Fibroblast of the aortic adventitia (primary cell): Measurements from ENCODE around the gene ARRB1. TPM values are rescaled to one million over a fixed set of nuclear protein-coding genes. Genes with fewer than 3 reads are reported as not detected.

ENCODE experiments used
- DNase-seq: peaks from one replicate; pipeline ENCODE4 v3.0.0-alpha.2; 2010; ENCODE audit warnings: low read depth
- H3K4me3 ChIP-seq: 2 replicates; pipeline ENCODE4 v1.5.1; 2011; ENCODE audit warnings: low read depth, mild to moderate bottlenecking, control low read depth, low read length, moderate library complexity
- total RNA-seq: library from RNA; depleted of rRNA; stranded (reverse); fragments of >200 nt; gene quantifications from 2 replicates; pipeline ENCODE4 v1.2.3, GENCODE V29; 2012; ENCODE audit warnings: low replicate concordance
- TF ChIP-seq, protein P1 (sequence below): IDR thresholded peaks from 2 replicates; pipeline ENCODE4 v1.5.1; 2011; ENCODE audit warnings: mild to moderate bottlenecking, low read length, control low read depth, inconsistent platforms; ENCODE audit not compliant: insufficient read depth

The ARRB1 gene
- total RNA-seq, 1 donor = 36.3 TPM

GRCh38 chr11:75326439-75326810 lies 25.0 kb downstream of the ARRB1 start:
- DNase-seq = no peak
- TF ChIP-seq, protein P1, sequence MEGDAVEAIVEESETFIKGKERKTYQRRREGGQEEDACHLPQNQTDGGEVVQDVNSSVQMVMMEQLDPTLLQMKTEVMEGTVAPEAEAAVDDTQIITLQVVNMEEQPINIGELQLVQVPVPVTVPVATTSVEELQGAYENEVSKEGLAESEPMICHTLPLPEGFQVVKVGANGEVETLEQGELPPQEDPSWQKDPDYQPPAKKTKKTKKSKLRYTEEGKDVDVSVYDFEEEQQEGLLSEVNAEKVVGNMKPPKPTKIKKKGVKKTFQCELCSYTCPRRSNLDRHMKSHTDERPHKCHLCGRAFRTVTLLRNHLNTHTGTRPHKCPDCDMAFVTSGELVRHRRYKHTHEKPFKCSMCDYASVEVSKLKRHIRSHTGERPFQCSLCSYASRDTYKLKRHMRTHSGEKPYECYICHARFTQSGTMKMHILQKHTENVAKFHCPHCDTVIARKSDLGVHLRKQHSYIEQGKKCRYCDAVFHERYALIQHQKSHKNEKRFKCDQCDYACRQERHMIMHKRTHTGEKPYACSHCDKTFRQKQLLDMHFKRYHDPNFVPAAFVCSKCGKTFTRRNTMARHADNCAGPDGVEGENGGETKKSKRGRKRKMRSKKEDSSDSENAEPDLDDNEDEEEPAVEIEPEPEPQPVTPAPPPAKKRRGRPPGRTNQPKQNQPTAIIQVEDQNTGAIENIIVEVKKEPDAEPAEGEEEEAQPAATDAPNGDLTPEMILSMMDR = no peak
- H3K4me3 ChIP-seq = no peak overlapping the region

GRCh38 chr11:75325713-75326438 lies 25.6 kb downstream of the ARRB1 start:
- no peak overlapping the region for H3K4me3 ChIP-seq
- TF ChIP-seq, protein P1 = no peak
- DNase-seq = peak; percentile 88

- DNase-seq = no peak
- TF ChIP-seq, protein P1 = no peak
- H3K4me3 ChIP-seq = no peak overlapping the region
Measured at GRCh38 chr11:75324740-75325139, 26.7 kb downstream of the ARRB1 start.

DNA sequence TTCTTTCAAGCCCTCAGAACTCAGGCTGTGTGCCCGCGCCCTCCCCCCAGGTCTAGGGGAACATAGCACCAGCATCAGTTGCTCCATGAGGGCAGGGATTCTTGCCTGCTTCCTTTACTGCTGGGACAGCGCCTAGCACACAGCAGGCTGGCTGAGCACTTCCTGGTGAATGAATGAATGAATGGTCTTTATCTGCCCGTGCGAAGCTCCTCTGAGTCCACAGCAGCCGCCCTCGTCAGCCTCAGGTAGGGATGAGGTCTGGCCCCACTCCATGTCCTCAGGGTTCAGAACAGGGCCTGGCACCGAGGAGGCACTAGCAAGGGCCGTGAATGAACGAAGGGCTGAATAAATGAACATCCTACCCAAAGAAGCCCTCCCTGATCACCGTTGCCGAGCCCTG lies 27.3 kb downstream of the ARRB1 start:
- no peak for DNase-seq
- TF ChIP-seq, protein P1 = no peak
- no peak overlapping the region for H3K4me3 ChIP-seq

DNA sequence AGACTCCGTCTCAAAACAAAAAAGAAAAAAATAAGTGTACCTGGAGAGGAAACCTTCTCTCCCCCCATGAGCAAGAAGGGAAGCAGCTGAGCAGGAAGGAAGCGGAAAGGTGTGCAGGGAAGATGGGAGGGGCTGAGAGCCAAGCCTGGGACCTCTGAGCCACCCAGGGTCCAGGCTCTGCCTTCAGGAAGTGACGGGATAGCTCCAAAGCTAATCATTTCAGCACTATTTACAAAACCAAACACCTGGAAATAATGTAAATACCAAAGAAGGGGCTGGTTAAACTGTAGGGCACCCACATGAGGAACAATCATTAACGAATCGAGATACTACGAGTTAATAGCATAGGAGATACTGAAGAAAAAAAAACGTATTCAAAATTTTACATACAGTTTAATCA lies 27.9 kb downstream of the ARRB1 start:
- TF ChIP-seq, protein P1 = no peak
- H3K4me3 ChIP-seq = no peak overlapping the region
- DNase-seq = no peak

GRCh38 chr11:75320643-75321042 lies 30.8 kb downstream of the ARRB1 start:
- no peak overlapping the region for H3K4me3 ChIP-seq
- TF ChIP-seq, protein P1 = no peak
- no peak for DNase-seq

GRCh38 chr11:75320046-75320618 lies 31.3 kb downstream of the ARRB1 start:
- TF ChIP-seq, protein P1 = no peak
- peak; percentile 26 for DNase-seq

More at GRCh38 chr11:75320046-75320618, 31.3 kb downstream of the ARRB1 start:
- H3K4me3 ChIP-seq = no peak overlapping the region
